Fibroblast of lung (primary cell): ENCODE data around the gene PILRA.
"Not testable (repeated sequence)": the region's sequence is repeated elsewhere in the genome, so short reads cannot be mapped to it uniquely, and the experiment has no call there.

Source experiments
- CTCF ChIP-seq, 2 donors: IDR thresholded peaks in 1 of 2; conservative IDR thresholded peaks in 1 of 2; 1 replicate in 1 of 2; 2 replicates in 1 of 2; pipeline ENCODE4 v1.5.1; 2011 to 2012; ENCODE audit warnings: low read length in 2 of 2, control low read depth in 1 of 2, inconsistent platforms in 1 of 2, low read depth in 1 of 2, mild to moderate bottlenecking in 1 of 2
- EZH2 ChIP-seq: IDR thresholded peaks from 2 replicates; pipeline ENCODE4 v1.5.1; 2012; ENCODE audit warnings: low read length, control low read depth, mild to moderate bottlenecking; ENCODE audit errors: missing control alignments

- not testable (repeated sequence) for TF ChIP-seq EZH2; CTCF (conservative IDR thresholded peaks at IDR 0.05 in 1 of 2, IDR thresholded peaks at IDR 0.05 in 1 of 2; ENCODE audit: low read depth in 1 of 2, low read length in 2 of 2)
Observed at GRCh38 chr7:100335566-100336466, 37.5 kb upstream of the PILRA start.
